Right kidney (tissue), 1 donor: ENCODE data around the gene MED14.

ENCODE experiments used
- DNase-seq: peaks from one replicate; pipeline ENCODE4 v3.0.0-alpha.2; 2016

MED14 gene

GRCh38 chrX:40663078-40663740, 72.1 kb downstream of the MED14 start:
- no peak for DNase-seq

GRCh38 chrX:40661489-40661888, 73.9 kb downstream of the MED14 start:
- DNase-seq: no peak

- no peak for DNase-seq
Measured at GRCh38 chrX:40660381-40660780, 75.0 kb downstream of the MED14 start.

GRCh38 chrX:40653535-40653934, 81.8 kb downstream of the MED14 start:
- DNase-seq: no peak

- DNase-seq: no peak
Measured at GRCh38 chrX:40652664-40653063, 82.7 kb downstream of the MED14 start.

- peak; percentile 9 for DNase-seq
Measured at GRCh38 chrX:40651620-40652223, 83.6 kb downstream of the MED14 start.

- DNase-seq: peak; percentile 82
Measured at GRCh38 chrX:40647307-40648197, 87.8 kb downstream of the MED14 start, which contains the start of gene CXorf38. TSS of gene CXorf38 (minus strand) at chrX:40647561. CDS start at chrX:40647520, 41 bp downstream.

GRCh38 chrX:40646489-40647306, 88.6 kb downstream of the MED14 start:
- peak; percentile 41 for DNase-seq

- DNase-seq: no peak
Measured at GRCh38 chrX:40644821-40645358, 90.5 kb downstream of the MED14 start.

- DNase-seq: no peak
Measured at GRCh38 chrX:40644176-40644575, 91.2 kb downstream of the MED14 start.

- DNase-seq: no peak
Measured at GRCh38 chrX:40637687-40638086, 97.7 kb downstream of the MED14 start.

- DNase-seq: no peak
Measured at GRCh38 chrX:40632199-40632598, 103.1 kb downstream of the MED14 start.

- no peak for DNase-seq
Measured at GRCh38 chrX:40628506-40628905, 106.8 kb downstream of the MED14 start.

GRCh38 chrX:40625294-40625693, 110.0 kb downstream of the MED14 start:
- DNase-seq: no peak

GRCh38 chrX:40623665-40624064, 111.7 kb downstream of the MED14 start:
- DNase-seq: no peak

GRCh38 chrX:40623139-40623536, 112.2 kb downstream of the MED14 start, which contains the start of gene MPC1L:
TSS of gene MPC1L (plus strand) at chrX:40623428. CDS start at chrX:40623566, 138 bp downstream.
- no peak for DNase-seq

GRCh38 chrX:40622479-40623138, 112.7 kb downstream of the MED14 start:
- DNase-seq: no peak

GRCh38 chrX:40617566-40617965, 117.8 kb downstream of the MED14 start:
- DNase-seq: no peak

GRCh38 chrX:40615976-40616375, 119.4 kb downstream of the MED14 start:
- no peak for DNase-seq

- no peak for DNase-seq
Measured at GRCh38 chrX:40612511-40612910, 122.8 kb downstream of the MED14 start.

- DNase-seq: no peak
Measured at GRCh38 chrX:40607381-40607780, 128.0 kb downstream of the MED14 start.
